Panc1 (cell line): ENCODE data around the gene TCF25.

ENCODE experiments used
- POLR2AphosphoS5 ChIP-seq: IDR thresholded peaks from 2 replicates; pipeline ENCODE4 v1.6.1; 2012; ENCODE audit warnings: mild to moderate bottlenecking, low read depth, low read length, moderate library complexity
- SIN3A ChIP-seq: IDR thresholded peaks from 2 replicates; pipeline ENCODE4 v1.6.1; 2012; ENCODE audit warnings: low read depth, mild to moderate bottlenecking, low read length, moderate library complexity, borderline replicate concordance; ENCODE audit not compliant: insufficient read depth
- TCF7L2 ChIP-seq: IDR thresholded peaks from 2 replicates; pipeline ENCODE4 v1.6.1; 2011; ENCODE audit warnings: mild to moderate bottlenecking, low read depth, low read length, inconsistent platforms
- TF ChIP-seq, protein P1 (sequence below): fragments of 450-650 bp; IDR thresholded peaks from 2 replicates; pipeline ENCODE4 v1.5.1; 2017; ENCODE audit warnings: mild to moderate bottlenecking
- TF ChIP-seq, protein P2 (sequence below), 2 experiments: IDR thresholded peaks; 2 replicates each; pipeline ENCODE4 v1.6.1; 2011 to 2012; ENCODE audit warnings: low read depth in 2 of 2, control low read depth in 1 of 2, low read length in 1 of 2, mild to moderate bottlenecking in 1 of 2, moderate library complexity in 1 of 2; ENCODE audit not compliant: insufficient read depth in 1 of 2

DNA sequence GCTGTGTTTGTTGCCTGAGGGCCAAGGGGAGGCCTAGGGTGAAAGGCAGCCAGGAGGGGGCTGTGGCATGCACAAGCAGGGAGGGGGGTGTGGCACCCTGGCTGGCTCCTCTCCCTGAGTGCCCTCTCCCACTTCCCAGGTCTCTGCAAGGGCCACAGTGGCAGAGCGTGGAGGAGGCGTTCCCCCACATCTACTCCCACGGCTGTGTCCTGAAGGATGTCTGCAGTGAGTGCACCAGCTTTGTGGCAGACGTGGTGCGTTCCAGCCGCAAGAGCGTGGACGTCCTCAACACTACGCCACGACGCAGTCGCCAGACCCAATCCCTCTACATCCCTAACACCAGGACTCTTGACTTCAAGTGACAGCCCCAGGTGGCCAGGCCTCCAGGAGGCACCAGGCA, 3.5 kb upstream of the TCF25 start:
- TF ChIP-seq, protein P1, sequence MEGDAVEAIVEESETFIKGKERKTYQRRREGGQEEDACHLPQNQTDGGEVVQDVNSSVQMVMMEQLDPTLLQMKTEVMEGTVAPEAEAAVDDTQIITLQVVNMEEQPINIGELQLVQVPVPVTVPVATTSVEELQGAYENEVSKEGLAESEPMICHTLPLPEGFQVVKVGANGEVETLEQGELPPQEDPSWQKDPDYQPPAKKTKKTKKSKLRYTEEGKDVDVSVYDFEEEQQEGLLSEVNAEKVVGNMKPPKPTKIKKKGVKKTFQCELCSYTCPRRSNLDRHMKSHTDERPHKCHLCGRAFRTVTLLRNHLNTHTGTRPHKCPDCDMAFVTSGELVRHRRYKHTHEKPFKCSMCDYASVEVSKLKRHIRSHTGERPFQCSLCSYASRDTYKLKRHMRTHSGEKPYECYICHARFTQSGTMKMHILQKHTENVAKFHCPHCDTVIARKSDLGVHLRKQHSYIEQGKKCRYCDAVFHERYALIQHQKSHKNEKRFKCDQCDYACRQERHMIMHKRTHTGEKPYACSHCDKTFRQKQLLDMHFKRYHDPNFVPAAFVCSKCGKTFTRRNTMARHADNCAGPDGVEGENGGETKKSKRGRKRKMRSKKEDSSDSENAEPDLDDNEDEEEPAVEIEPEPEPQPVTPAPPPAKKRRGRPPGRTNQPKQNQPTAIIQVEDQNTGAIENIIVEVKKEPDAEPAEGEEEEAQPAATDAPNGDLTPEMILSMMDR = no peak
- TF ChIP-seq POLR2AphosphoS5 = no peak
- TF ChIP-seq SIN3A = no peak
- no peak for TF ChIP-seq TCF7L2
- TF ChIP-seq, protein P2, sequence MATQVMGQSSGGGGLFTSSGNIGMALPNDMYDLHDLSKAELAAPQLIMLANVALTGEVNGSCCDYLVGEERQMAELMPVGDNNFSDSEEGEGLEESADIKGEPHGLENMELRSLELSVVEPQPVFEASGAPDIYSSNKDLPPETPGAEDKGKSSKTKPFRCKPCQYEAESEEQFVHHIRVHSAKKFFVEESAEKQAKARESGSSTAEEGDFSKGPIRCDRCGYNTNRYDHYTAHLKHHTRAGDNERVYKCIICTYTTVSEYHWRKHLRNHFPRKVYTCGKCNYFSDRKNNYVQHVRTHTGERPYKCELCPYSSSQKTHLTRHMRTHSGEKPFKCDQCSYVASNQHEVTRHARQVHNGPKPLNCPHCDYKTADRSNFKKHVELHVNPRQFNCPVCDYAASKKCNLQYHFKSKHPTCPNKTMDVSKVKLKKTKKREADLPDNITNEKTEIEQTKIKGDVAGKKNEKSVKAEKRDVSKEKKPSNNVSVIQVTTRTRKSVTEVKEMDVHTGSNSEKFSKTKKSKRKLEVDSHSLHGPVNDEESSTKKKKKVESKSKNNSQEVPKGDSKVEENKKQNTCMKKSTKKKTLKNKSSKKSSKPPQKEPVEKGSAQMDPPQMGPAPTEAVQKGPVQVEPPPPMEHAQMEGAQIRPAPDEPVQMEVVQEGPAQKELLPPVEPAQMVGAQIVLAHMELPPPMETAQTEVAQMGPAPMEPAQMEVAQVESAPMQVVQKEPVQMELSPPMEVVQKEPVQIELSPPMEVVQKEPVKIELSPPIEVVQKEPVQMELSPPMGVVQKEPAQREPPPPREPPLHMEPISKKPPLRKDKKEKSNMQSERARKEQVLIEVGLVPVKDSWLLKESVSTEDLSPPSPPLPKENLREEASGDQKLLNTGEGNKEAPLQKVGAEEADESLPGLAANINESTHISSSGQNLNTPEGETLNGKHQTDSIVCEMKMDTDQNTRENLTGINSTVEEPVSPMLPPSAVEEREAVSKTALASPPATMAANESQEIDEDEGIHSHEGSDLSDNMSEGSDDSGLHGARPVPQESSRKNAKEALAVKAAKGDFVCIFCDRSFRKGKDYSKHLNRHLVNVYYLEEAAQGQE (IDR thresholded peaks at IDR 0.05; ENCODE audit: insufficient read depth in 1 of 2, low read depth in 2 of 2, low read length in 1 of 2) = no peak
